NCI-H1048 (cell line): ENCODE measurements around the gene HTD2.

ENCODE experiments used
- DNase-seq: peaks from one replicate; lab custom pipeline; 2025; lab: John Stamatoyannopoulos, UW

The HTD2 gene

DNA sequence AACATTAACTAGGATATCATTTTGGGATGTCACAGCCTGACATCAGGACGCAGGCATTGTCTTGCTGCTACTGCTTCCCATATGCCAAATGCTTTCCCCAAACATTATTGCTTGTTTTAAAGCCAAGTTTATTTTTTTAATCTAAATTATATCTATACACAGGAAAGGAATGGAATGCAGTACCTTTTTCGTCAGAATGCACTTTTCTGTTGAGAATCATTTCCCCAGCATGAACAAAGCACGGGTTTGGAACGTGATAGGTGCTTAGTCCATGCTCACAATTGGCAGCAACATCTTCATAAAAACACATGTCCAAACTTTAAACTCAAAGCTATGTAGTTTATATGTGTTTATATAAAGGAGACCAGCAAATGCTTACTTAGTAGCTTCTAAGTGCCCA is 52.5 kb downstream of the HTD2 start:
- DNase-seq, result no peak

GRCh38 chr3:58359621-58360020 is 53.3 kb downstream of the HTD2 start:
- no peak for DNase-seq

DNA sequence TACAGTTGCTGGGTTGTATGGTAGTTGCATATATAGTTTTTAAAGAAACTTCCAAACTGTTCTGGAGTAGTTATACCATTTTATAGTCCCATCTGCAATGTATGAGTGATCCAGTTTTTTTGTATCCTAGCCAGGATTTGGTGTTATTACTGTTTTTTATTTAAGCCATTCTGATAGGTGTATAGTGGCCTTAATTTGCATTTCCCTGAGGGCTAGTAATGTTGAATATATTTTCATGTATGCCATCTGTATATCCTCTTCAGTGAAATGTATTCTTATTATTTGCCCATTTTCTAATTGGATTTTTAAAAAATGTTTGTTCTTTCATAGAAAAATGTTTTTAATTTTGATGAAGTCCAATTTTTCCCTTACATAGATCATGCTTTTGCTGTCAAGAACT is 55.5 kb downstream of the HTD2 start:
- no peak for DNase-seq

GRCh38 chr3:58366699-58367098 is 60.4 kb downstream of the HTD2 start:
- no peak for DNase-seq

DNA sequence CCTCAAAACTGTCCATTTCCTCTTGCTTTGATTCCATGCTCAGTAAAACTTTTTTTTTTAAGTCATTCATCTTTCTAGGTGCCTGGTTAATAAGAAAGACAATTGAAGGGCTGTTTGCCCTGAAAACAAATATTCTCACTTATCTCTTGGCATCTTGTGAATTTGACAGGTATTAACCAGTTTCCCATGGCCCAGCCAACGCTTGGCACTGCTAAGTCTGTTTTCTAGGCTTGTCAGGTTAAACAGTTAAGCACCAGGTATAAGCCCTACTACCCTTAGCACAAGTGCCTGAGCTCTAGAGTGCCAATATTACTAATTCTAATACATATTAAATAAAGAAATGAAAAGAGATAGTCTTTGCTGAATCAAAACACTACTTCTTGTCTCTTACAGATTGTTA is 62.7 kb downstream of the HTD2 start:
- DNase-seq, result no peak
